HG03159 (cell line): ENCODE results near the gene LZTR1.
A peak's percentile ranks its signal among the peaks of the same experiment; 100 is the strongest.

Experiments used
- ATAC-seq: cut with Tn5 transposase; IDR thresholded peaks from one replicate; pipeline ENCODE4 v1.9.1; 2021; ENCODE audit warnings: mild to moderate bottlenecking, moderate library complexity; ENCODE audit not compliant: unreplicated experiment

LZTR1 gene

DNA sequence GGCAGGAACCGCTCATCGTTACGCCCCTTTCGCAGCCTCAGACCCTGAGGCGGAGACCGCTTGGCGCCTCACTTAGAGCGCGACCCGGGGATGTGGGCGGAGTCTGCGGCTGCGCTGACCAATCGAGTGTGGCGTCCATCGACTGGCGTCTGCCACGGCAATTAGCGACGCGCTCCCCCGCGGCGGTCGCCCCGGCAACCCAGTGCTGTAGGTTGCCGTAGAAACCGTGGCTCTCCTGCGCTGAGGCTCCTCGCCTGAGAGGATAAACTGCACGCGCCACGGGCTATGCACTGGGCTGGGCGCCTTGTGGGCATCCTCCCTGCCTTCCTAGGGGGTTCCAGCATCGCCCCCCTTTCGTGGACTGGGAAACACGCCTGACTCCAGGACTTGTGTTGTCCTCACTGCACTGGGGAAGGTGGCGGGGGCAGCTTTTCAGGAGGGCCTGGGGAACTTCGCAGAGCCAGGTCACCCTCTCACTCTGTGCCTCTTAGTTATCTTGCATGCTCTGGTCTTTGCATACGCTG lies 32.2 kb downstream of the LZTR1 start:
- peak; percentile 86 for ATAC-seq

- no peak for ATAC-seq
Measured at GRCh38 chr22:21014726-21015465, 32.8 kb downstream of the LZTR1 start, which contains the start of gene P2RX6. TSS of gene P2RX6 (plus strand) at chr22:21015165. CDS start at chr22:21015175, 10 bp downstream.

DNA sequence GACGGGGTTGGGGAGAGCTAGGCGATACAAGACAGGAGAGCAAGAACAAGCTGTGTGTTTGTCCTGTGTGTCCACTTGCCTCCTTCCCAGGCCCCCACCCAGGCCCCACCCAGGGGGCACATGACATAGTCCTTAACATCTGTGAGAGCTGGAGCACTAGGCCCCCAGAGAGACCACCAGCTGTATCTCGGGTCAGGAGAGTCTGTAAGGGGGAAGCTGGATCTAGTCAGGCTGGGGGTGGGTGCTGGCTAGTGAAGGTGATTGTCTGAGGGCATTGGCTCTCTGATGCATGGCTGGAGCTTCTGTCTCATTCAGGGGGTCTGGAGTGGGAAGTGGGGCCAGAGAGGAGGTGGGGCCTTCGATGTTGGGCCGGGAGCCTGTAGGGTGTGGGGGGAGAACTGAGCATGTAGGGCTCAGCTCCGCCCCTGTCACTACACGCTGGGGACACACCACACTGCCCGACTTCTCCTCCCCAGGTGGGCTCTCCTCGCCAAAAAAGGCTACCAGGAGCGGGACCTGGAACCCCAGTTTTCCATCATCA lies 33.4 kb downstream of the LZTR1 start:
- no peak for ATAC-seq

DNA sequence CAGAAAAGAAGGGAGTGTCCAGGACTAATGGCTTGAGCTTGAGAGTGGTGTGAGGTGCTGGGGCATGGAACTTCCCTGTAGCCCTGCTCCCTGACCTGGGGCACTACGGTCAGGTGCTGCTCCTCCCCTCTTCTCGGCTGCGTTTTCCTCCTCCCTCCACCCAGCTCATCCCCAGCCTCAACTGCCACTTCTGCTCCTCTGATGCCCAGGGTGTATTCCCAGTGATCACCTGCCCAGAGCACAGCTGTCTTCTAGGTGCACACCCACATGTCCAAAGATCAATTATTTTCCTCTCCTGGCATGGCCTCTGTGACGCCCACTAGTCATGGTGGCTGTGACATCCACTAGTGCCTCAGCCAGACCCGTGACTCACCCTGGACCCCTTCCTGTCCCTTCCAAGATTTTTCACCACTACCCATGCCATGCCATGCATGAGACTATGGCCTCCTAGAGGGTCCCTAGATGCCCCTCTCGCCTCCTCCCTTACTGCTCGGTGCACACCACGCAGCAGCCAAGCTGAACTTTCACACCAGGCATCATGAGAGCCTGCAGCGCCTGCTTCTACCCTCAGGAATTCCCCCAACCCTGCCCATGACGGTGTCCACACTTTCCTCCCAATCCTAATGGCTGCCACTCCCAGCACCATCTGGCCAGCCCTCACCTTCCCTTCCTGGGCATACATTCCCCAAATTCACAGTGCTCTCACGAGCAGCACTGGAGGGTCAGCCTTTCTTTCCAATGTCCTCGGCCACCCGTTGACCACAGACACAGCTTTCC lies 34.7 kb downstream of the LZTR1 start:
- no peak for ATAC-seq

DNA sequence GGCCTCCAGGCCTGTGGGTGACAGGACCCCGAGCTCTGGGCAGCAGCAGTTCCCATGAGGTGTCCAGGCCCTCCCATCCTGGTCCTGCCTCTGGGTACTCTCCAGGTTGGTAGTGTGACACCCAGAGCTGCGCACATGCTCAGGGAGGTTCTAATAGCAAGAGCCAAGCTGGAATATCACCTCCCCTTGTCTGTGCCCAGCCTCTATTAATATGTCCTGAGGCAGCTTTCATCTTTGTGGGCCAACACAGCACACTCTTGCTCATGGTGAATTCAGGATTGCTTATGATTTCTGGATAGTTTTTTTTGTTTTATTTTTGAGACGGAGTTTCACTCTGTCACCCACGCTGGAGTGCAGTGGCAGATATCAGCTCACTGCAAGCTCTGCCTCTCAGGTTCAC lies 36.2 kb downstream of the LZTR1 start:
- ATAC-seq = no peak

DNA sequence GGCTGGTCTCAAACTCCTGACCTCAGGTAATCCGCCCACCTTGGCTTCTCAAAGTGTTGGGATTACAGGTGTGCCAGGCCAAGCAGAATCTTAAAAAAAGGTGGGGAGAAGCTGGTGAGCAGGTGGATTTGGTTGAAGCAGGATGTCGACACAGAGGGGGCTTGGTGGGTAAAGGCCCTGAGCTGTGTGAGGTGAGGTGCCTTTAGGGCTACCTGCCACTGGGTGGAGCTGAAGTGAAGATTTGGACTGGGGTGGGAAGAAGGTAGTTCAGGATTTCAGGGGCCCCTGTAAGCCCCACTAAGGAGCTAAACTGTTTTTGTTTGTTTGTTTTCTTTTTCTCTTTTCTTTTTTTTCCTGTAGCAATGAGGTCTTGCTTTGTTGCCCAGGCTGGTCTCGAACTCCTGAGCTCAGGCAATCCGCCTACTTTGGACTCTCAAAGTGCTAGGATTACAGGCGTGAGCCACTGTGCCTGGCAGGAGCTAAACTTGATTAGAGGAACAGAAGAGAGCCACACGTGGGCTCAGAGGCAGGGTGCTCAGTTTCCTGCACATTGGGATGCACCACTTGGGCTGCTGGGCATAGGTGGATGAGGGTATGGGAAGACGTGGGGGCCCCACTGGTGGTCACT lies 38.8 kb downstream of the LZTR1 start:
- no peak for ATAC-seq

GRCh38 chr22:21022507-21022906 lies 40.4 kb downstream of the LZTR1 start:
- ATAC-seq = no peak

DNA sequence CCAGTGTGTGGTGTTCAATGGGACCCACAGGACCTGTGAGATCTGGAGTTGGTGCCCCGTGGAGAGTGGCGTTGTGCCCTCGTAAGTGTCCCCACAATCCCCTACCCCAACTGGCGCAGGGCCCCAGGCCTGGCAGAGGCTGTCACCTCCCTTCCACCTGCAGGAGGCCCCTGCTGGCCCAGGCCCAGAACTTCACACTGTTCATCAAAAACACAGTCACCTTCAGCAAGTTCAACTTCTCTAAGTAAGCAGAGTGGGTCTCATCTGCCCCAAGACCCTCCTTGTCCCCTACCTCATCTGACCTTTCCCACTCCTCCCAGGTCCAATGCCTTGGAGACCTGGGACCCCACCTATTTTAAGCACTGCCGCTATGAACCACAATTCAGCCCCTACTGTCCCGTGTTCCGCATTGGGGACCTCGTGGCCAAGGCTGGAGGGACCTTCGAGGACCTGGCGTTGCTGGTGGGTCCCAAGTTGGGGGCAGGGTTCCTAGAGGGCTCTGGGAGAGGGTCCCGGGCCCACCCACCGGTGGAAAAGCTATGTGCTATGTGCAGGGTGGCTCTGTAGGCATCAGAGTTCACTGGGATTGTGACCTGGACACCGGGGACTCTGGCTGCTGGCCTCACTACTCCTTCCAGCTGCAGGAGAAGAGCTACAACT lies 41.0 kb downstream of the LZTR1 start:
- no peak for ATAC-seq

GRCh38 chr22:21025266-21025665 lies 43.2 kb downstream of the LZTR1 start:
- ATAC-seq = no peak

- no peak for ATAC-seq
Measured at GRCh38 chr22:21025763-21026755, 44.0 kb downstream of the LZTR1 start.

GRCh38 chr22:21026783-21027692 lies 44.9 kb downstream of the LZTR1 start:
- no peak for ATAC-seq

- no peak for ATAC-seq
Measured at GRCh38 chr22:21028277-21029251, 46.5 kb downstream of the LZTR1 start.

- no peak for ATAC-seq
Measured at GRCh38 chr22:21029486-21030025, 47.5 kb downstream of the LZTR1 start.

DNA sequence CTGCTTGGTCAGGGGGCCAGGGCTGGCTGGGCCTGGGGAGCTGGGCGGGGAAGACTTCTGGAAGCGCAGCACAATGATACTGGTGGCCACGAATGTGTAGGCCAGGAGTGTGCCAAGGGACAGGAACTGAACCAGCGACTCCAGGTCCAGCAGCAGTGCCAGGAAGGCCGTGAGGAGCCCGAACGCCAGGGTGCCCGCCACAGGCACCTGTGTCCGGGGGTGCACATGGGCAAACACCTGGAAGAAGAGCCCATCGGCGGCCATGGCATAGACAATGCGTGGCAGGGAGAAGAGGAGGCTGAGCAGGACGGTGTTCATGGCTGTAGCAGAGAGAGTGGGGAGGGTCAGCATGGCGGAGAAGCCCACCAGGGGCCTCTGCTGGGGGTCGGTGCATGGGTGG lies 47.9 kb downstream of the LZTR1 start:
- no peak for ATAC-seq

DNA sequence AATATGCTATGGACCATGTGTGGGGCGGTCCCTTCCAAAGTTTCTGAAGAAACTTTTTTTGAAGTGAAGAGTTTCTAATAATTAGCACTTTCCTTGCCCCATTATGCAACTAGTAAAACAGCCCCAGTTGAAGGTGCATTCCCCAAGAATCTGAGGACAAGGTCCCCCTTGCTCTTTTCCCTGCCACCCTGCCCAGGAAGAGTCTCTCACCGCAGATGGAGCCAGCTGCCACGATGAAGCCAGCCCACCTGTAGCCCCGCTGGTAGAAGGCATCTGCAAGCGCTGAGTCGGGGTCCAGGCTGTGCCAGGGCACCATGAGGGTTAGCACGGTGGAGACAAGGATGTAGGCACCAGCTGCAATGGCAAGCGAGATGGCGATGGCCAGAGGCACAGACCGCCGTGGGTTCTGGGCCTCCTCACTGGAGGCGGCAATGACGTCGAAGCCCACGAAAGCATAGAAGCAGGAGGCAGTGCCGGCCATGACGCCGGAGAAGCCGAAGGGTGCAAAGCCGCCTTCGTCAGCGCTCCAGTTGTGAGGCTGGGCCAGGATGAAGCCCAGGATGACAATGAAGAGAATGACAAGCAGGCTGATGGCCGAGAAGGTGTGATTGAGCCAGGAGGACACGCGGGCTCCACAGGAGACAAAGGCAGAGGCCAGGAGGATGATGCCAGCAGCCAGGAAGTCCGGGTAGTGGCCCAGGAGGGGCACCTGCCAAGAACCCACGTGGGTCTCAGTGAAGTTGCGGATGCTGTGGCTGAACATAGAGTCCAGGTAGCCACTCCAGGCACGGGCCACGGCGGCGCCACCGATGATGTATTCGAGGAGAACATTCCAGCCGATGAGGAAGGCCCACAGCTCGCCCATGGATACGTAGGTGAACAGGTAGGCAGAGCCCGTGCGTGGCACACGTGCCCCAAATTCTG lies 48.8 kb downstream of the LZTR1 start:
- ATAC-seq = no peak

DNA sequence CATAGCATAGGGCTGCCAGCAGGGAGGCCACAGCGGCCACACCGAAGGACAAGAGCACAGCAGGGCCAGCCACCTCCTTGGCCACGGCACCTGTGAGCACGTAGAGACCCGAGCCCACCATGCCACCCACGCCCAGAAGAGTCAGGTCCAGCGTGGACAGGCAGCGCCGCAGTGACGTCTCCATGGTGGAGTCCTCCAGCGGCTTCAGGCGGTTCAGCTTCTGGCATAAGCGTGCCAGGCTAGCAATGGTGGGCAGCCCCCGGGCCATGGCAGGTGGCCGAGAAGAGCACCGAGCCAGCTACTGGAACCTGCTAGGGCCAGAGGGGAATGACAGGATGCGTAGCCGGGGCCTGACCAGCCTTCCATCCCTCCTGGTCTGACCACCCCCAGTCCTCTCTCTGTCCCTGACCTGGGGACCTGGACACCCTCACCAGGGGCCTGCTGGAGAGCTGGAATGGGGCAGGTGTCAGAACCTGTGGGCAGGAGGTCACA lies 49.5 kb downstream of the LZTR1 start:
- ATAC-seq = no peak
